Thoracic aorta (tissue), 2 donors: ENCODE measurements around the gene CYP4A11. TPM values are rescaled to one million over a fixed set of nuclear protein-coding genes. Genes with fewer than 3 reads are reported as not detected.
"Not testable (repeated sequence)": the region's sequence is repeated elsewhere in the genome, so short reads cannot be mapped to it uniquely, and the experiment has no call there.

Experiments
- ATAC-seq: fragments of 150-250 bp; one replicate; pipeline ENCODE4 v1.8.0; 2017; ENCODE audit warnings: low read depth; ENCODE audit not compliant: insufficient number of reproducible peaks, low FRiP score
- DNase-seq: peaks from one replicate; pipeline ENCODE4 v3.0.0-alpha.2; 2020; ENCODE audit warnings: low spot score
- H3K27ac ChIP-seq, 2 donors: fragments of 200-600 bp; sonication (generic); 1 replicate in 1 of 2; 2 replicates in 1 of 2; pipeline ENCODE4 v1.5.1; 2016; ENCODE audit warnings: mild to moderate bottlenecking in 2 of 2, moderate library complexity in 2 of 2
- H3K27me3 ChIP-seq: fragments of 200-600 bp; sonication (generic); replicated peaks from 2 replicates; pipeline ENCODE4 v1.6.0; 2016; ENCODE audit warnings: mild to moderate bottlenecking; ENCODE audit not compliant: insufficient read depth
- H3K36me3 ChIP-seq: fragments of 200-600 bp; sonication (generic); one replicate; pipeline ENCODE4 v1.5.1; 2016
- H3K4me1 ChIP-seq, 2 donors: fragments of 200-600 bp; sonication (generic); 1 replicate in 1 of 2; 2 replicates in 1 of 2; pipeline versions ENCODE4 v1.5.1 to v1.6.0; 2016; ENCODE audit warnings: low read depth in 2 of 2, mild to moderate bottlenecking in 1 of 2; ENCODE audit not compliant: control insufficient read depth in 1 of 2
- H3K4me3 ChIP-seq: fragments of 200-600 bp; sonication (generic); 2 replicates; pipeline ENCODE4 v1.5.1; 2016; ENCODE audit warnings: mild to moderate bottlenecking
- H3K9me3 ChIP-seq: fragments of 200-600 bp; sonication (generic); 2 replicates; pipeline ENCODE4 v1.5.1; 2016
- CTCF ChIP-seq: fragments of 200-600 bp; sonication (generic); IDR thresholded peaks from one replicate; pipeline ENCODE4 v1.5.1; 2019; ENCODE audit warnings: antibody characterized with exemption
- total RNA-seq, 2 donors: library from RNA; depleted of rRNA; stranded (reverse); fragments of >200 nt; gene quantifications; one replicate each; pipeline versions ENCODE4 v1.1.0 to v1.2.3, GENCODE V29; 2016

Gene CYP4A11
- total RNA-seq, 2 donors from 2014 or later = not detected

GRCh38 chr1:46931151-46931550 lies 10.1 kb downstream of the CYP4A11 start:
- Histone ChIP-seq H3K36me3 (no peaks in the 10 kb centered on the region), H3K4me3 (no peak overlapping the region), H3K27ac (no peak overlapping the region), H3K27me3 (no peaks in the 10 kb centered on the region), H3K9me3 (no peaks in the 10 kb centered on the region), H3K4me1 (no peaks in the 10 kb centered on the region)
- DNase-seq (no peak), ATAC-seq (no peak)
- TF ChIP-seq CTCF = no peak

- no peak for ATAC-seq
- no peak for TF ChIP-seq CTCF
- Histone ChIP-seq H3K27ac (no peak overlapping the region), H3K27me3 (no peaks in the 10 kb centered on the region), H3K9me3 (peaks cover 3% of the 10 kb centered on the region), H3K36me3 (no peaks in the 10 kb centered on the region), H3K4me1 (no peaks in the 10 kb centered on the region), H3K4me3 (no peak overlapping the region)
- no peak for DNase-seq
Observed at GRCh38 chr1:46927249-46927835, 13.9 kb downstream of the CYP4A11 start.

GRCh38 chr1:46910790-46911189 lies 30.5 kb downstream of the CYP4A11 start:
- no peak for ATAC-seq
- TF ChIP-seq CTCF = no peak
- H3K4me3 ChIP-seq = no peak overlapping the region

GRCh38 chr1:46903481-46903880 lies 37.8 kb downstream of the CYP4A11 start:
- H3K4me1 ChIP-seq = no peaks in the 10 kb centered on the region
- DNase-seq (no peak), ATAC-seq (no peak)
- TF ChIP-seq CTCF = no peak
- no peaks in the 10 kb centered on the region for H3K9me3 ChIP-seq
- H3K36me3 ChIP-seq = no peaks in the 10 kb centered on the region
- H3K27me3 ChIP-seq = no peaks in the 10 kb centered on the region
- H3K27ac ChIP-seq = no peak overlapping the region
- no peak overlapping the region for H3K4me3 ChIP-seq

More at GRCh38 chr1:46910790-46911189, 30.5 kb downstream of the CYP4A11 start:
- DNase-seq = no peak
- Histone ChIP-seq H3K9me3 (peaks cover 3% of the 10 kb centered on the region), H3K27me3 (no peaks in the 10 kb centered on the region), H3K36me3 (no peaks in the 10 kb centered on the region), H3K27ac (no peak overlapping the region), H3K4me1 (no peaks in the 10 kb centered on the region)

GRCh38 chr1:46900401-46900800 lies 40.9 kb downstream of the CYP4A11 start:
- DNase-seq (no peak), ATAC-seq (no peak)
- H3K36me3 ChIP-seq = no peaks in the 10 kb centered on the region
- no peak overlapping the region for H3K27ac ChIP-seq
- TF ChIP-seq CTCF = no peak
- no peaks in the 10 kb centered on the region for H3K4me1 ChIP-seq
- H3K9me3 ChIP-seq = no peaks in the 10 kb centered on the region
- H3K4me3 ChIP-seq = no peak overlapping the region
- no peaks in the 10 kb centered on the region for H3K27me3 ChIP-seq

GRCh38 chr1:46881656-46882055 lies 59.6 kb downstream of the CYP4A11 start:
- H3K9me3 ChIP-seq, H3K36me3 ChIP-seq, H3K4me1 ChIP-seq, H3K4me3 ChIP-seq, H3K27me3 ChIP-seq, H3K27ac ChIP-seq, DNase-seq, ATAC-seq: not testable (repeated sequence)
